Urinary bladder (tissue), 4 donors: Measurements from ENCODE around the gene CCL20. TPM values are rescaled to one million over a fixed set of nuclear protein-coding genes. Genes with fewer than 3 reads are reported as not detected.

Source experiments
- DNase-seq: peaks from one replicate; pipeline ENCODE4 v3.0.0-alpha.2; 2015; ENCODE audit errors: extremely low spot score
- H3K27ac ChIP-seq: one replicate; pipeline ENCODE4 v1.5.1; 2013; ENCODE audit warnings: low read depth, mild to moderate bottlenecking, moderate library complexity
- H3K36me3 ChIP-seq: one replicate; pipeline ENCODE4 v1.6.1; 2013; ENCODE audit warnings: mild to moderate bottlenecking, moderate library complexity; ENCODE audit not compliant: insufficient read depth
- H3K4me1 ChIP-seq: one replicate; pipeline ENCODE4 v1.6.1; 2013; ENCODE audit warnings: mild to moderate bottlenecking, moderate library complexity; ENCODE audit not compliant: insufficient read depth
- H3K4me3 ChIP-seq: one replicate; pipeline ENCODE4 v1.5.1; 2013; ENCODE audit warnings: low read depth, low read length
- WGBS: extraction: QIAGEN DNeasy Blood & Tissue Kit; methylation state at CpG from one replicate; pipeline ENCODE4 v1.1.7; 2013; 5-methylcytosine and 5-hydroxymethylcytosine counted together
- polyA plus RNA-seq: library from polyadenylated mRNA; stranded (reverse); fragments of 200-250 nt; gene quantifications from one replicate; pipeline ENCODE4 v1.2.3, GENCODE V29; 2013
- total RNA-seq: library from RNA; depleted of rRNA; stranded (reverse); fragments of >200 nt; gene quantifications from one replicate; pipeline ENCODE4 v1.2.3, GENCODE V29; 2014
- donor health status: healthy with polysubstance abuse.
- donor health status: healthy.

Gene CCL20
- total and polyA plus RNA-seq, 2 donors: 1.5 TPM; not detected in 1

- DNase-seq: no peak
- H3K4me1 ChIP-seq: no peaks in the 10 kb centered on the region
- no peaks in the 10 kb centered on the region for H3K36me3 ChIP-seq
- no peak overlapping the region for H3K27ac ChIP-seq
- WGBS: 66% methylated on average over 2 of the region's 2 CpGs
- H3K4me3 ChIP-seq: no peak overlapping the region
Measured at GRCh38 chr2:227816507-227817294, 3.1 kb downstream of the CCL20 start.

- Histone ChIP-seq H3K27ac (no peak overlapping the region), H3K36me3 (no peaks in the 10 kb centered on the region), H3K4me1 (no peaks in the 10 kb centered on the region), H3K4me3 (no peak overlapping the region)
- WGBS: 81% methylated on average over 1 of the region's 1 CpG
- no peak for DNase-seq
Measured at GRCh38 chr2:227817336-227817735, 3.7 kb downstream of the CCL20 start.

GRCh38 chr2:227817850-227818674 is 4.4 kb downstream of the CCL20 start:
- no peak overlapping the region for H3K27ac ChIP-seq
- WGBS: 30% methylated on average over 10 of the region's 10 CpGs
- H3K4me1 ChIP-seq: no peaks in the 10 kb centered on the region

GRCh38 chr2:227818675-227819397 is 5.2 kb downstream of the CCL20 start:
- WGBS: 71% methylated on average over 9 of the region's 9 CpGs
- Histone ChIP-seq H3K4me1 (no peaks in the 10 kb centered on the region), H3K4me3 (no peak overlapping the region), H3K27ac (no peak overlapping the region), H3K36me3 (no peaks in the 10 kb centered on the region)
- DNase-seq: no peak

More at GRCh38 chr2:227817850-227818674, 4.4 kb downstream of the CCL20 start:
- DNase-seq: peak; percentile 49
- no peak overlapping the region for H3K4me3 ChIP-seq
- no peaks in the 10 kb centered on the region for H3K36me3 ChIP-seq

GRCh38 chr2:227819398-227819697 is 5.7 kb downstream of the CCL20 start:
- DNase-seq: no peak
- WGBS: 93% methylated on average over 3 of the region's 3 CpGs
- H3K36me3 ChIP-seq: no peaks in the 10 kb centered on the region
- no peak overlapping the region for H3K27ac ChIP-seq
- H3K4me3 ChIP-seq: no peak overlapping the region
- H3K4me1 ChIP-seq: no peaks in the 10 kb centered on the region

GRCh38 chr2:227821043-227821942 is 7.7 kb downstream of the CCL20 start:
- Histone ChIP-seq H3K36me3 (no peaks in the 10 kb centered on the region), H3K4me1 (no peaks in the 10 kb centered on the region), H3K4me3 (no peak overlapping the region), H3K27ac (no peak overlapping the region)
- 79% methylated on average over 4 of the region's 4 CpGs for WGBS
- DNase-seq: no peak

GRCh38 chr2:227822416-227823003 is 8.9 kb downstream of the CCL20 start:
- H3K27ac ChIP-seq: no peak overlapping the region
- no peak overlapping the region for H3K4me3 ChIP-seq
- H3K4me1 ChIP-seq: no peaks in the 10 kb centered on the region
- WGBS: 78% methylated on average over 2 of the region's 2 CpGs
- H3K36me3 ChIP-seq: no peaks in the 10 kb centered on the region
- DNase-seq: no peak

GRCh38 chr2:227823922-227824321 is 10.3 kb downstream of the CCL20 start:
- Histone ChIP-seq H3K27ac (no peak overlapping the region), H3K4me1 (no peaks in the 10 kb centered on the region), H3K36me3 (no peaks in the 10 kb centered on the region), H3K4me3 (no peak overlapping the region)
- DNase-seq: no peak
- WGBS: 59% methylated on average over 2 of the region's 2 CpGs

GRCh38 chr2:227824711-227825110 is 11.1 kb downstream of the CCL20 start:
- 89% methylated on average over 7 of the region's 7 CpGs for WGBS
- H3K4me3 ChIP-seq: no peak overlapping the region
- no peaks in the 10 kb centered on the region for H3K4me1 ChIP-seq
- no peak overlapping the region for H3K27ac ChIP-seq
- H3K36me3 ChIP-seq: no peaks in the 10 kb centered on the region
- DNase-seq: no peak

- Histone ChIP-seq H3K36me3 (no peaks in the 10 kb centered on the region), H3K4me1 (no peaks in the 10 kb centered on the region), H3K4me3 (no peak overlapping the region), H3K27ac (no peak overlapping the region)
- WGBS: 56% methylated on average over 10 of the region's 10 CpGs
- DNase-seq: no peak
Measured at GRCh38 chr2:227826019-227826521, 12.4 kb downstream of the CCL20 start.

- no peak overlapping the region for H3K4me3 ChIP-seq
- H3K27ac ChIP-seq: no peak overlapping the region
- H3K4me1 ChIP-seq: no peaks in the 10 kb centered on the region
- no peak for DNase-seq
- 28% methylated on average over 2 of the region's 2 CpGs for WGBS
- H3K36me3 ChIP-seq: no peaks in the 10 kb centered on the region
Measured at GRCh38 chr2:227826563-227826962, 12.9 kb downstream of the CCL20 start.

GRCh38 chr2:227827143-227827542 is 13.5 kb downstream of the CCL20 start:
- H3K27ac ChIP-seq: no peak overlapping the region
- no peak for DNase-seq
- H3K36me3 ChIP-seq: no peaks in the 10 kb centered on the region
- no peaks in the 10 kb centered on the region for H3K4me1 ChIP-seq
- no peak overlapping the region for H3K4me3 ChIP-seq
- 83% methylated on average over 7 of the region's 7 CpGs for WGBS
